GM19043 (cell line): ENCODE measurements around the gene RABL6.
"Not testable (repeated sequence)": the region's sequence is repeated elsewhere in the genome, so short reads cannot be mapped to it uniquely, and the experiment has no call there.

Experiments
- ATAC-seq: cut with Tn5 transposase; IDR thresholded peaks from one replicate; pipeline ENCODE4 v1.9.1; 2021; ENCODE audit warnings: low read depth; ENCODE audit not compliant: unreplicated experiment

The RABL6 gene

DNA sequence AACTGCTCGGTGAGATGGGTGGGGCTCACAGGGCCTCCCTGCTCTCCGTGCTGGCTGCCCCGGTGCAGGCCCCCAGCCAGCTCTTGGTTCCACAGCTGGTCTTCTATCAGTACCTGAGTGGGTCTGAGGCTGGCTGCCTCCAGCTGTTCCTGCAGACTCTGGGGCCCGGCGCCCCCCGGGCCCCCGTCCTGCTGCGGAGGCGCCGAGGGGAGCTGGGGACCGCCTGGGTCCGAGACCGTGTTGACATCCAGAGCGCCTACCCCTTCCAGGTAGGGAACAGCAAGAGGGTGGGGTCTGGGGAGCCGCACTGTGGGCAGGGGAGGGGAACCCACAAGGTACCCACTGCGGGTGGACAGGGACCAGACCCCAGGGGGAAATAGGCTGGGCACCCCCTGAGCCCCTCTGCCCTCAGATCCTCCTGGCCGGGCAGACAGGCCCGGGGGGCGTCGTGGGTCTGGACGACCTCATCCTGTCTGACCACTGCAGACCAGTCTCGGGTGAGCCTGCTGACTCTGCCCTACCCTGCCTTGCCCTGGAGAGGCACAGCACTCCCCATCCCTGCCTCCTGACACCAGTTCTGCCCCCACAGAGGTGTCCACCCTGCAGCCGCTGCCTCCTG lies 47.2 kb downstream of the RABL6 start:
- ATAC-seq = no peak

DNA sequence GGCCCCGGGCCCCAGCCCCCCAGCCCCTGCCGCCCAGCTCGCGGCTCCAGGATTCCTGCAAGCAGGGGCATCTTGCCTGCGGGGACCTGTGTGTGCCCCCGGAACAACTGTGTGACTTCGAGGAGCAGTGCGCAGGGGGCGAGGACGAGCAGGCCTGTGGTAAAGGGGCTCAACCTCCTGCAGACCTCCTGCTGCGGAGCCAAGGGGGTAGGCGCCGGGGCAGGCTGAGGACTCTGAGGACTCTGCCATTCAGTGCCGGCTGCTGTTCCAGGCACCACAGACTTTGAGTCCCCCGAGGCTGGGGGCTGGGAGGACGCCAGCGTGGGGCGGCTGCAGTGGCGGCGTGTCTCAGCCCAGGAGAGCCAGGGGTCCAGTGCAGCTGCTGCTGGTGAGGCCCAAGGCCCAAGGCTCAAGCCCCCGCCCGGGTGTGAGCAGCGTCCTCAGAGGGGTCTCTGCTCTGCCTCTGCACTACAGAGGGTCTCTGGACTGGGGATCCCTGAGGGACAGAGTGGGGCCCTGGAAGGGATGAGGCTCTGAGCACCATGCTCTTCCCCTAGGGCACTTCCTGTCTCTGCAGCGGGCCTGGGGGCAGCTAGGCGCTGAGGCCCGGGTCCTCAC lies 47.8 kb downstream of the RABL6 start:
- no peak for ATAC-seq

DNA sequence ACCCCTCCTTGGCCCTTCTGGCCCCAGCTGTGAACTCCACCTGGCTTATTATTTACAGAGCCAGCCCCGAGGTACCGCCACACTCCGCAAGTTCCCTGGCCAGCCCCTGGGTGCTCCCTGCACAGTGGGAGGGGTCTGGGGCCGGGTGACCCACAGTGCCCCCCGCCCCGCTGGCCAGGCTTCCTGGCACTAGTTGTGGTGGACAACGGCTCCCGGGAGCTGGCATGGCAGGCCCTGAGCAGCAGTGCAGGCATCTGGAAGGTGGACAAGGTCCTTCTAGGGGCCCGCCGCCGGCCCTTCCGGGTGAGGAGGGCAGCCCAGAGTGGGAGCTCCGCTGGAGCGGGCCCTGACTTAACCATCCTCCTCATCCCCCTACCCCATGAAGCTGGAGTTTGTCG lies 48.3 kb downstream of the RABL6 start:
- no peak for ATAC-seq

DNA sequence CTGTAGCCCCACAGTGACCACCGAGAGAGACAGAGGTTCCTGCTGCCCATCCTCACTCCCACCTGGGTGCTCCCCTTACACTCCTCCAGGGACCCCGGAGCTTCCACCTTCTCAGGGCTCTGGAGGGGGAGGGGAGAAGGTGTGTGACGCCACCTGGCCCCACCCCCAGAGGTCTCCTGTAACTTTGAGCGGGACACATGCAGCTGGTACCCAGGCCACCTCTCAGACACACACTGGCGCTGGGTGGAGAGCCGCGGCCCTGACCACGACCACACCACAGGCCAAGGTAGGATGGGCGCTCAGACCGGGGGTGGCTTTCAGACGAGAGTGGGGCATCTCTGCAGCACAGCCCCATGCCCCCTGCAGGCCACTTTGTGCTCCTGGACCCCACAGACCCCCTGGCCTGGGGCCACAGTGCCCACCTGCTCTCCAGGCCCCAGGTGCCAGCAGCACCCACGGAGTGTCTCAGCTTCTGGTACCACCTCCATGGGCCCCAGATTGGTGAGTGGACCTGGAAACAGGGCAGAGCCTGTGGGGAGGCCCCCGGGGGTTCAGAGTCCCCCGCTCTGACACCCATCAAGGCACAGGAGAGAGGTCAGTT lies 48.9 kb downstream of the RABL6 start:
- no peak for ATAC-seq

DNA sequence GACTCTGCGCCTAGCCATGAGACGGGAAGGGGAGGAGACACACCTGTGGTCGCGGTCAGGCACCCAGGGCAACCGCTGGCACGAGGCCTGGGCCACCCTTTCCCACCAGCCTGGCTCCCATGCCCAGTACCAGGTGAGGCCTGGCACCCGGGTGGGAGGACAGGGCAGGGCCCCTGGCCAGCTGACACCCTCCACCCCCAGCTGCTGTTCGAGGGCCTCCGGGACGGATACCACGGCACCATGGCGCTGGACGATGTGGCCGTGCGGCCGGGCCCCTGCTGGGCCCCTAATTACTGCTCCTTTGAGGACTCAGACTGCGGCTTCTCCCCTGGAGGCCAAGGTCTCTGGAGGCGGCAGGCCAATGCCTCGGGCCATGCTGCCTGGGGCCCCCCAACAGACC lies 49.4 kb downstream of the RABL6 start:
- no peak for ATAC-seq

DNA sequence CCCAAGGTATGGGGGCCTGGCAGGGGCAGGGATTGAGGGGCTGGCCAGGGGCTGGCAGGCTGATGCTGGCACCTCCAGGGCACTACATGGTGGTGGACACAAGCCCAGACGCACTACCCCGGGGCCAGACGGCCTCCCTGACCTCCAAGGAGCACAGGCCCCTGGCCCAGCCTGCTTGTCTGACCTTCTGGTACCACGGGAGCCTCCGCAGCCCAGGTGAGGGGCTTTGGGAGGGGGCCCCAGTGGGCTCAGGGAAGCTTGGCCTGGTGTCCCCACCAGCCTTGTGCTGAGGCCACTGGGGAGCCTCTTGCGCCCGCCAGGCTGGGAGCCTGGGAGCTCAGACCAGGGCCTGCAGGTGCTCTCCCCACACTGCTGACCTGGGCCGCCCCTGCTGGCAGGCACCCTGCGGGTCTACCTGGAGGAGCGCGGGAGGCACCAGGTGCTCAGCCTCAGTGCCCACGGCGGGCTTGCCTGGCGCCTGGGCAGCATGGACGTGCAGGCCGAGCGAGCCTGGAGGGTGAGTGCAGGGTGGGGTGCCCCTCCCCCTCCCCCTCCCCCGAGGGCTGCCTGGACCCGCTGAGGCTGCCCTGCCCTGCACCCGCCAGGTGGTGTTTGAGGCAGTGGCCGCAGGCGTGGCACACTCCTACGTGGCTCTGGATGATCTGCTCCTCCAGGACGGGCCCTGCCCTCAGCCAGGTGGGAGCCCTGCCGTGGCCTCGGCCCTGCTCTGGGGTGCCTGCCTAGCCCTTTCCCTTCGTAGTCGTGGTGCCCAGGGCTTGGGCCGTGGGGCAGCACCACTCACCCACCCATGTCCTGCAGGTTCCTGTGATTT lies 50.0 kb downstream of the RABL6 start:
- ATAC-seq = no peak

DNA sequence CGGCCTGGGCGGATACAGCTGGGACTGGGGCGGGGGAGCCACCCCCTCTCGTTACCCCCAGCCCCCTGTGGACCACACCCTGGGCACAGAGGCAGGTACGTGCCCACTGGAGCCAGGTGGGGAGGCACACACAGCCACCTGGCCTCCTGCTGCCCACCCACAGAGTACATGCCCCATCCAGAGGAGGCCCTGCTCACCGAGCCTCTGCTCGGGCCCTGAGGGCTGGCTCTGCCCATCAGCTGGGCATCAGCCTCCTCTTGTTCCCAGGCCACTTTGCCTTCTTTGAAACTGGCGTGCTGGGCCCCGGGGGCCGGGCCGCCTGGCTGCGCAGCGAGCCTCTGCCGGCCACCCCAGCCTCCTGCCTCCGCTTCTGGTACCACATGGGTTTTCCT lies 50.7 kb downstream of the RABL6 start:
- no peak for ATAC-seq

DNA sequence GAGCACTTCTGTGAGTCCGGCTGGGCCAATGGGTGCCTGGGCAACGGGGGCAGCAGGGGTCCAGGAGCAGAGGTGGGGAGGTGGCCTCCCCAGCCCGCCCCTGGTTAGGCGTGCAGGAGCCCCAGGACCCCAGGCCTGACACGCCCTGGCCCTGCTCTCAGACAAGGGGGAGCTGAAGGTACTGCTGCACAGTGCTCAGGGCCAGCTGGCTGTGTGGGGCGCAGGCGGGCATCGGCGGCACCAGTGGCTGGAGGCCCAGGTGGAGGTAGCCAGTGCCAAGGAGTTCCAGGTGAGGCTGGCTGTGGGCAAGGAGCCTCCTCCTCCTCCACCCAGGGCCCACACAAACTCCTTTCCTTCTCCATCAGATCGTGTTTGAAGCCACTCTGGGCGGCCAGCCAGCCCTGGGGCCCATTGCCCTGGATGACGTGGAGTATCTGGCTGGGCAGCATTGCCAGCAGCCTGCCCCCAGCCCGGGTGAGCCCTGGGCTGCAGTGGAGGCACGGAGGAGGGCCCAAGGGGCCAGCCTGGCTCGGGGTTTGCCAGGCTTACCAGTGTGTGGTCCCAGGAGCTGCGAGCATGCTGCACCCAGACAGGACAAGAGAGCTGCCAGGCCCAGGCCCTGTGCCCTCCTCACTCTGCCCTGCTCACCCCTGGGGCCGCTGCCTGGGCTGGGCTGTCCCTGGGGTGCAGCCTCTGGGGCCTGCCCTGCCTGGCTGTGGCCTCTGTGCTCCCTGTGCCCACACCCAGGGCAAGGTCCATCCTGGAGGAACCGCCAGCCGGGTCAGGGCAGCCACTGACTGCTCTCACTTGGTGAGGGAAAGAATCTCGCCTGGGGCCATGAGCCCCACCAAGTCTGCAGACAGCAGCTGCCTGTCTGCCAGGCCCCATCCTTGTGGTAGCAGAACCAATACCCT lies 51.4 kb downstream of the RABL6 start:
- ATAC-seq = no peak

DNA sequence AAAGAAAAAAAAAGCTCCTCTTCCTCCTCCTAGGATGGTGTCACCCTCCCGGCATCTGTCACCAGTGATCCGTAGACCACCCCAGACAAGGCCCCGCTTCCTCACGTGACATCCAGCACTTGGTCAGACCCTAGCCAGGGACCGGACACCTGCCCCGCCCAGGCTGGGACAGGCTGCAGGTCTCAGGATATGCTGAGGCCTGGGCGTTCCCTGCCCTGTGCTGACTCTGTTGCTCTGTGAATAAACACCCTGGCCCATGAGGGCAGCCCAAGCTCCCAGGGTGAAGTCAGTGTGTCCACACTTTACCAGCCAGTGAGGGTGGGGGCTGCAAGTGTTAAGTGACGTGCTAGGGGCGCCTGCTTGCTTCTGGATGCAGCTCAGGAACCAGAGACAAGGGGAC lies 52.8 kb downstream of the RABL6 start:
- ATAC-seq = no peak

DNA sequence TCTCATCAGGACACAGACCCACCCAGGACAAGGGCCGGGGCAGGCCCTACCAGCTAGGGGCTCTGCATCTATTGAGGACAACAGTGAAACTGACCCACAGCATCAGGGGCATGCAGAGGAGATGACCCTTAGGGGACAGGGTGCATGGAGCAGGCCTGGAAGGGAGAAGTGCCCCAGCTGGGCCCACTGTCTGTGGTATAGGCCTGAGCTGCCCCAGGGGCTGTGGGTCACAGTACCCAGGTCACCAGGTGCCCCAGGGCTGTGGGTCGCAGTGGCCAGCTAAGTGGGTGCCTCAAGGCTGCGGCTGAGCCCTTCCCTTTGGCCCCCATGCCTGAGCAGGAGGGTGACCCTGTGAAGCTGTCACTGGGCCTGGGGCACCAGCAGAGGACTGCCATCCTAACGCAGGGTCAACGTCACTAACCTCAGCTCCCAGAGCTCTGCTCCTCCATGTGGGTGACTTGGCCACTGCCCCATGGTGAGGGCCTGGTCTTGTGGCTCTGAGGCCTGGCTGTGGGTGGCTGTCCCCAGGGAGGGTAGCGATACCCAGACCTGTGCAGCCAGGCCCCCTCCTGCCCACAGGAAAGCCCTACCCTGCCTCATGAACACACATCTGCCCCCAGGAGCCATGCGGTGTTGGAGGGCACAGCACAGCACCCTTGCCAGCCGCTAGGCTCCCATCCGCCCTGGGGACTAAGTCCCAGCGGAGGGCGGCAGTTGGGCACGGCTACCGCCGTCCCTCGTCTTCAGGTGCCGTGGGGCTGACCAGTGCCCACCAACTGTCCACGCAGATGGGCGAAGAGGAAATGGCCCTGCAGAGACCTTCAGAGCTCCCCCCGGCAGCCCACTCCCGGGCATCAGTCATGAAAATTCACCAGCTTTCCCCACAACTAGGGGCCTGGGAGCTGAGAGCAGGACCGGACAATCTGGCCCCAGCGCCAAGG lies 53.5 kb downstream of the RABL6 start:
- ATAC-seq = no peak

DNA sequence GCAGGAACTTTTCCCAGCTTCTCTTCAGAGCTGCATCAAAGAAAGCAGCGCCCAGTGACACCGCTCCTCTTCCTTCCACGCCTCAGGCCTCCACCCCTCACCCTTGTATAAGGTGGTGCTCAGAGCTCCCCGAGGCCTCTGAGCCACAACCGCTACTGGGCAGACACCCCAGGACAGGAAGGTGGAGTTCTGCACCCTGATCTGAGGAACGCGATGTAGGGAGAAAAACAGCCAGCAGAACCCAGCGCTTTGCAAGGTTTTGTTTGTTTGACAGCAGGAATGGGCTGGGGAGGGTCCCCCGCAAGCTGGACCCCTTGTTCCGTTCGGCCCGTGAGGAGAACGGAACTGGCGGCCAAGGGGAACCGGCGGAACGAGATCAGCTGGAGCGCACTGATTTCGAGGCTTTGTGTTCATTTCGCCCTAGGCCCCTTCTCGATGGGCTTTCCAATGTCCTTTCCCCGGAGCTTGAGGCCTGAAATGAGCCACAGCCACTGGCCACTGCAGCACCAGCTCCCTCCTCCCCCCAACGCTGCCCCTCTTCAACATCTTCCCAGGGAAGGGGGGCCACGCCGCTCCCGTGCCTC lies 54.2 kb downstream of the RABL6 start:
- no peak for ATAC-seq

DNA sequence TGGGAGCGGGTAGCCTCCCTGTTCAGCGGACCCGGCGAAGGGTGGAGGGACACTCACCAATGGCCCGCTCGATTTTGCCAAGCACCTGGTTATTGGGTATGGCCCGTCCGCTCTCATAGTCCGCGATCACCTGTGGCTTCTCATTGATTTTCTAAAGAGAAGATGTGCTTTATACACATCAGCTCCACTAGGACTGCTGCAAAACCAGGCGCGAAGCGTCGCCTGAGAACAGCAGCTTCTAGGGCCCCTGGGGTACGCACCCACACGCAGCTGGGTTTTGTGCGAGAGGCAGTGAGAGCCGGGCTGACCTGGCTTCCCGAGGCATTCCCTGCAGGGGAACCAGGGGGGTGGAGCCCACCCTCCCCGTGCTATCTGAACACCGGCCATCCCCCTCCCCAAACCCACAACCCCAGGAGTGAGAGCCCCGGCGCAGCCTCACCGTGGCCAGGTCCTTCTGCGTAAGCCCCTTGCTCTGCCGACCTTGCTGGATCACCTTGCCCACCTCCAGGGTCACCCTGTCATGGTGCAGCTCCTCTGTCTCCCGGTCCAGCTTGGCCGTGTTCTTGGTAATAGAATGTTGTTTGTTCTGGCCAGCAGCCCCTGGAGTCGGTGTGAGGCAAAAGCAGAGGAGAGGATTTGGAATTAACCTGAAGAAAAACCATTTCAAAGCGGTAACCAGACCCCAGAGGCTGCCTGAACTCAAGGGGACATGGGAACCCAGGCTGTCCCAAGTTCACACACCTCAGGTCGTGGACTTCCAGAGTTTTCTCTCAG lies 55.3 kb downstream of the RABL6 start:
- ATAC-seq = no peak

DNA sequence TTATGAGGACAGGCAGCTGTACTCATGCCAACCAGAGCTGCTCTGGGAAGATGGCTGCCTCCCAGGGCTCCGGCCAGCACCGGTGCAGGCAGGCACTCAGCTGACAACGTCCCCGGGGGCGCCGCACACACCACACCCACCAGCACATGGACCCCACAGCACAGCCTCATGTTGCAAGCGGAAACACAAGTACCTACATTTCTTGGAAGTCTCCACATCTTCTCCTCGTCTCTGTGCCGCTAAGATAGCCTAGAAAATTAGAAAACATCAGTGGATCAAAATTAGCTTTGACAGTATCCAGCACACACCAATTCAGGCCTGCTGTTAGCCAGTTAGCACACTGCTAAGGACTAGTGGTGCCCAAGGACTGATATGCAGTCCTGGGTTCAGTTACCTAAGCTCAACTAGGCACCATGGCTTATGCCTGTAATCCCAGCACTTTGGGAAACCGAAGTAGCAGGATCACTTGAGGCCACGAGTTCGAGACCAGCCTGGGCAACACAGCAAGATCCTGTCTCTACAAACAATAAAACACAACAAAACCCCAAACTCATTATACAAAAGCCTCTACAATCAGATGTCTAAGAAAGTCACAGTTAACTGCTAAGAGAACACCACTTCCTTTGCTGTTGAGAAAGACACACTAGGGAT lies 56.0 kb downstream of the RABL6 start:
- no peak for ATAC-seq

DNA sequence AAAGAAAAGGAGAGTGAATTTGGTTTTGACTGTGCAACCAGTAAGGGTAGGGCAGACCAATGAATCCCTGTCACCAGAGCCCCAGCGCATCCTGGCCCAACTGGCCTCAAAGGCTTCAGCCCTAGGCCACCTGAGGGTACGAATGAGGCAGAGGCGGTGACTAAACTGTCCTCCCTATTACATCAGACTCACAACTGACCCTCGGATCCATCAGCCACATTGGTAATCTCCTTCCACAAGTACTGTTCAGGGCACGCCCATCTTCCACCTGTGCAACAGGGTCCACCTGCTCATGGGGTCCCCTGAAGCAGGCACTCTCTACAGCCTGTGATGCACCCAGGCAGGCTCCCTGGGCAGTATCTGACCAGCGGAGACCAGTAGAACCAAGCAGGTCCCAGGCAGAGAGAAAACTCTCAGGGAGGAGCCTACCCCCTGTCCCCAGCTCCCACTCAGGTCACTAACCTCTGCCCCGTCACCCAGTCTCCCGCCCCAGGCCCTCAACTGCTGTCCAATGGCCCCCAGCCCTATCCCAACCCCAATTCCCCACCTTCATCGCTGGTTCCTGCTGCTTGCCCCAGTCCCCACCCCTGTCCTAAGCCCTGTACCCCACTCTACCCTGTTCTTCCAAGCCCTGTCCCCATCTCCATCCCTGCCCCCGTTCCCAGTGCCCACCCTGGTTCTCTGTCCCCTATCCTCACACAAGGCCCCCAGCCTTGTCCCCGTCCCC lies 57.5 kb downstream of the RABL6 start:
- no peak for ATAC-seq

DNA sequence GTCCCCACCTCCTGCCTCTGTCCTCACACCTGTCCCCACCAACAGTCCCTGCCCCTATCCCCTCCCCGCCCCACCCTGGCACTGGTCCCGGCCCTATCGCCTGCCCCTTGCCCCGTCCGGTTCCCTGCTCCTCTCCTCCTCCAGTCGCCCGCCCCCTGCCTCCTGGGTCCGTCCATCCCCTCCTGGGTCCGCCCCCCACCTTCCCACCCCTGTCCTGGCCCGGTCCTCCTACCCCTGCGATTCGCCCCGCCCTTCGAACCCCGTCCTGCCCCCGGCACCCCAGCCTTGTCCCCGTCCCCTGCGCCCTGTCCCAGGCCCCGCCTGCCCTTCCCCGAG lies 58.0 kb downstream of the RABL6 start:
- ATAC-seq = peak; percentile 16

DNA sequence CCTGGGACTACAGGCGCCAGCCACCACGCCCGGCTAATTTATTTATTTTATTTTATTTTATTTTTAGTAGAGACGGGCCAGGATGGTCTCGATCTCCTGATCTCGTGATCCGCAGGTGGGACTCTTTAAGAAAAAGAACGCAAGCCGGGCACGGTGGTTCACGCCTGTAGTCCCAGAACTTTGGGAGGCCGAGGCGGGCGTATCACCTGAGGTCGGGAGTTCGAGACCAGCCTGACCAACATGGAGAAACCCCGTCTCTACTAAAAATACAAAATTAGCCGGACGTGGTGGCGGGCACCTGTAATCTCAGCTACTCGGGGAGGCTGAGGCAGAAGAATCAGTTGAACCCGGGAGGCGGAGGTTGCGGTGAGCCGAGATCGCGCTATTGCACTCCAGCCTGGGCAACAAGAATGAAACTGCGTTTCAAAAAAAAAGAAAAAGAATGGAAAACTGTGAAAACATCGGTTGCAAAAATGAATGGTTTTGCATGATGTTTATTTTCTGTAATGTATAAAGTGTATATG lies 59.2 kb downstream of the RABL6 start:
- ATAC-seq = not testable (repeated sequence)

DNA sequence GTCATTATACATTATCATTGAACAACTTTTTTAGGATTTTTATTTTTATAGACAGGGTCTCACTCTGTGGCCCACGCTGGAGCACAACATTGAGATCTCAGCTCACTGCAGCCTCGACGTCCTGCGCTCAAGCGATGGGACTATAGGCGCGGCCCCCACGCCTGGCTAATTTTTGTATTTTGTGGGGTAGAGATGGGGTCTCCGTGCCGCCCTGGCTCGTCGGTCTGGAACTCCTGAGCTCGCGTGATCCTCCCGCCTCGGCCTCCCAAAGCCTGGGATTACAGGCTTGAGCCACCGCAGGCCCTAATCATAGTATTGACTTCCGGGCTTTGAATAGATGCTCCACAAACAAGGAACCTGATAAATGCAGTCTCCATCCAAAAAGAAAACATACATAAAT lies 59.7 kb downstream of the RABL6 start:
- no peak for ATAC-seq
